NOMO-1 (cell line): Measurements from ENCODE around the gene FLOT2.
"Not testable (repeated sequence)": the region's sequence is repeated elsewhere in the genome, so short reads cannot be mapped to it uniquely, and the experiment has no call there.

Source experiments
- DNase-seq, 2 experiments: peaks; one replicate each; lab custom pipeline; 2025; ENCODE audit not compliant: unreplicated experiment in 2 of 2; lab: John Stamatoyannopoulos, UW

Gene FLOT2

DNA sequence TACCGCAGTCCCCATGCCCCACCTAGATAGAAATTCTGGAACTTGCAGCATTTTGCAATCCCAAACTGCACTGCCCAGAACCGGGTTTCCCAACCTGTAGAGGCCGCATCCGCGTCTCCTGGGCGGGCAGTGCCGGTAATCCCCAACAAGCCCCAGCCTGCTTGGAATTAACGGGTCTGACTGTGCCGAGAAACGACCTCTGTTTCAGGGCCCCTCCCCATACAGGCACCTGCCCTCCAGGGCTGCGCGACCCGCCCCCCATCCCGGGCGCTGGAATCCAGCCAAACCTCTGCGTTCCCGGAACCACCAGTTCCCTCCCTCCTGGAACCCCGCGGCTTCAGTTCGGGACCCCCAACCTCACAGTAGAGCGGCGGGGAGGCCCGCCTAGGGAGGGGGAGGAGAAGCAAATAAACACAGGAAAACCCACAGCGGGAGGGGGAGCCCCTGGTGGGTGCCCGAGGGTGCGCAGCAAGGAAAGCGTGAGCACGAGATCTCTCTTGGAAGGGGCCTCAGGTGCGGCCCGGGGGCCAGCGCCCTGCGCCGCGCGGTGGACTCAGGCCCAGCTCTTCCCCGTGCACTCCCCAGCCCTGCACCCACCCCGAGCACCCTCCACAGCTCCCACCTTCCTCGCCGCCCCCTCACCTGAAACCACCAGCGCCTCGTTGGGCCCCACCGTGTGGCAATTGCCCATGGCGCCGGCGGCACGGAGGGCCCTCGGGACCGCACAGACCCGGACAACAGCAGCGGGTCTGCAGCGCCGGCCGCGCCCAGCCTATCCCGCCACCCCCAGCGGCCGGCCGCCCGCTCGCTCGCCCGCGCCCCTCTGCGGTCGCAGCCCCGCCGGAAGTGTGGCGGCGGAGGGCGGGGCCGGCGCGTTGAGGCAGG, at the start of gene FLOT2:
Gene FLOT2 (minus strand): TSS at position 850 of the 885 bp plus-strand sequence. CDS start 159 bp downstream, at position 691.
- DNase-seq: peak; percentile 41 to 62

GRCh38 chr17:28946239-28946638, 48.7 kb upstream of the FLOT2 start:
- DNase-seq: no peak

GRCh38 chr17:28944862-28945741, 47.6 kb upstream of the FLOT2 start:
- DNase-seq: no peak

DNA sequence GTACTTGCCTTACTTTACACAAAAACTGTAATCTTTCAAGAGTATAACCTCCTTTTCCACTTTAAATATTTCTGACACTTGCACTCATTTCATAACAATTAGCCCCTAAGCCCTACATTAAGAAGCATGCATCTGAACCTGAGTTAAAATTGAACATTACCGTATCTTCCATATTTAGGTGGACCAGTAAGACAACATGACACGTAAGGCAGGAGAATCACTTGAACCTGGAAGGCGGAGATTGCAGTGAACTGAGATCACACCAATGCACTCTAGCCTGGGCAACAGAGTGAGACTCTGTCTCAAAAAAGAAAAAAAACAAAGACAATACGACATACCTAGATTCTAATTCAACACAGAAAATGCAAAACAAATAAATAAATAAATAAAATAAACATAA, 46.8 kb upstream of the FLOT2 start:
- no peak for DNase-seq

DNA sequence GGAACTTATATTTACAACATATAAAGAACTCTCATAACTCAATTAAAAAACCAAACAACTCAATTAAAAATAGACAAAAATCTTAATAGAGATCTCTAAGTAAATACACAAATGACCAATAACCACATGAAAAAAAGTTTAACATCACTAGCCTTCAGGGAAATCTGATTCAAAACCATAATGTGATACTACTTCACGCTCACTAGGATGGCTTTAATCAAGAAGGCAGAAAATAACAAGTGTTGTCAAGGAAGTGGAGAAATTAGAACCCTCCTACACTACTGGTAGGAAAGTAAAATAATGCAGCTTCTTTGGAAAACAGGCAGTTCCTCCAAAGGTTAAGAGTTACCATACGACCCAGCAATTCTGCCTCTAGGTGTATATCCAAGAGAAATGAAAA, 45.4 kb upstream of the FLOT2 start:
- DNase-seq: no peak

GRCh38 chr17:28941251-28941650, 43.7 kb upstream of the FLOT2 start:
- DNase-seq: no peak

DNA sequence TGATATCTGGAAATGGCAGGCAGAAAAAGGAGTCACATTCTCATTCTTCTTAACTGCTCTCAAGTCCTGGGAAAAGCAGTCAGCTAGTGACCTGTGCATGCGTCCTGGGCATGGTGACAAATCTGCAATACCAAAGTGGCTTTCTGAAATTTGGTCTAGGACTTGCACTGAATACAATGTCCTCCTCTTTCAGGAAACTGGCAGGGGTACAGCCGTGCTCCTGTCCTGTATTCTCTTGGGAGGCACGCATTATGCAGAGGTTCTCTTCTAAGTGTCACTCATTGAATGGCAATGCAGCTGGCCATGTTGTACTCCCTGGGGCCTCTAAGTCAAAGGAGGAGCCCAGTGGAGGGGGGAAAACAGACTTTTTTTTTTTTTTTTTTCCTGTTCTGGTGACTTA, 43.1 kb upstream of the FLOT2 start:
- DNase-seq: no peak

GRCh38 chr17:28940142-28940541, 42.6 kb upstream of the FLOT2 start:
- DNase-seq: no peak

- DNase-seq: no peak
Observed at GRCh38 chr17:28938552-28938951, 41.0 kb upstream of the FLOT2 start.

DNA sequence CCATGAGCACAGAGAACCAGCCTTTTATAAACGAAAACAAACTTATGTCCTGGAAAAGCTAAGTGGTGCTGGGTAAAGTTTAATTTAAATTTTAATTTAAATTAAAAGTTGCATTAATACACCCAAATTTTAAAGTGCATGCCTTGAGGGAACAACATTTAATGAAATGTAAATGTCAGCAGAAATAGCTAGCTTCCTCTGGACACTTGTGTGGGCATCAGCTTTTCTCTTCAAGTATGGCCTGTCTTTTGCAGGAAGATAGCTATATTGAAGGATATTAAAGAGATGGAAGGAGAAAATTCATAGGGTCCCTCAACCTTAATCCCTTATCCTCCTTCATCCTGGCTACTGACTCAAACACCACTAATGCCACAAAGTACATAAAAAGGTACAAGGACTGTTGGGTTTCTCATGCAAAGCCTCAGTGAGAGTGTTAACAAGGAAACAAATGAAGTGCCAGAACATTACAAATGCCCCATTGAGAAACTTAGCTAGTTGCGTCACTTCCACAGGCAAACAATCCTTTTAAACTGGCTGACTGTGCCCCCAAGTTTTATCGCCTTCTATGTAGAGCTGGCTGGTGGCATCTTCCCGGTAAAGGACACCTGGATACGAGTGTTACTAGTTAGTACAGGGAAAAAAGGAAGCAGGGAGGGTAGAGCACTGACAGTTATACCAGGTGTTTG, 39.7 kb upstream of the FLOT2 start:
- peak; percentile 18 to 78 for DNase-seq

DNA sequence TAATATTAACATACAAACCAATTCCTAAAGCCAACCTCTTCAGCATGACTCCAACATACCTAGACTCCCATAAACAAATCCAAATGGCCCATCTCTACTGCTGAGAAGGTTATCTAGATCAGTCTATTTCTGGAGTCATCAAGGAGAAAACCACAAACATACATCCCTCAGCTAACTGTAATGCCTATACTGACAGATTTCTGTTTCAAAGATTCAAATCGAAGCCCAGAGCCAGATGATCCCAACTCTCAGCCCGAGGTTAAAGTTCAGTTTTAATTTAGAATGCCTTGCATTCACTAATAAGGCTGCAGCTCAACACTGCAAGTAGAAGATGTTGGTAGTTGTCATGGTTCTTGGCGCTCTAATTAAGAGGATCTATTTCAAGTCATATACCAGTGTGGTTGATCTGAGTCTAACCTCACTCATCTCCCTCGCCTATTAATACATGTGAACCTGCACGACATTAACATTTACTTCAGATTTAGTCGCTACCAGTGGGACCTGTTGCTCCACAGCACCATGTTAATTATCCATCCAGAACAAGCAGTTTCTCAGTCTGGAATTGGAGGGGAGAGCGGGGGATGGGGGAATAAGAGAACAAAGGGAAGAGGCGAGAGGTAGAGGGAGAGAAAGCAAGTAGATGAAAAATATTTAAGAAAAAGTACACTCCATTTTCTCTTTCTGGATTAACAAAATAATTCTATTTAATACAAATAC, 38.4 kb upstream of the FLOT2 start:
- DNase-seq: no peak

DNA sequence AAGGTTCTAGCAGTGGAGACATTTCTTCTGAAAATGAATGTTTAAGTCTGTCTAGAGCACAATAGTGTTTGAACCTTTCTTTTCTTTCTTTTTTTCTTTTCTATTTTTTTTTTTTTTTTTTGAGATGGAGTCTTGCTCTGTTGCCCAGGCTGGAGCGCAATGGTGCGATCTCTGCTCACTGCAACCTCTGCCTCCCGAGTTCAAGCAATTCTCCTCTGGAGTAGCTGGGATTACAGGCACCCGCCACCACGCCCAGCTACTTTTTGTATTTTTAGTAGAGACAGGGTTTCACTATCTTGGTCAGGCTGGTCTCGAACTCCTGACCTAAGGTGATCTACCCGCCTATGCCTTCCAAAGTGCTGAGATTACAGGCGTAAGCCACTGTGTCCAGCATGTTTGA, 37.0 kb upstream of the FLOT2 start:
- DNase-seq: not testable (repeated sequence)

DNA sequence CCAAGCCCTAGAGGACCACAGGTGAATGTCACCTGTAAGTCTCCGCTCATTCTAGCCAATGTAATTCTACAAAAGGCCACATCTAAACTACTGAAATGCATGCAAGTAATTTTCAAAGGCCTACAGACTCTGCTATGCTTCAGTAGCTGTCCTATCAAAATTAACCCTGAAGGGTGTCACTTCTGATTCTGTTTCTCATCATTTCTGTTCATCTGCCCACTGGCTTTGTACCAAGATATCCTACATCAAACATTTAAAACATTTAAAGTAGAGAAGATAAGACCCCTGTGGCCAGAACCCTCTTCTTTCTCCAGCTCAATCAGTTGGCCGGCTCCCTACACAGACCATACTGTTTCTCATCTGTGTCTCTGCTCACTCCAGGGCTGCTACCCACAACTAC, 32.3 kb upstream of the FLOT2 start:
- DNase-seq: no peak

DNA sequence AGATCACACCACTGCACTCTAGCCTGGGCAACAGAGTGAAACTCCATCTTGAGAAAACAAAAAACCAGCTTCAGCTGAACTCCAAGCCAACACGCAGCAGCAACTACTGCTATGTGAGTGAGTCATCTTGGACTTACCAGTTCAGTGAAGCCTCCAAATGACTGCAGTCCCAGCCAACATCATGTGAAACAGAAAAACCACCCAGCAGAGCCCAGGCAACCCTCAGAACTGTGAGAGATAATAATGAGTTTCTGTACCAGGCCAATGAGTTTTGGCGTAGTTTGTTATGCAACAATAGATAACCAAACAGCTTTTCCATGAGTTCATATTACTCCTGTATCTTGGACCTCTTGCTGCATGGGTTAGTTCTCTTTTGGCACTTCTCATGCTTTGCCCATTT, 30.5 kb upstream of the FLOT2 start:
- peak in 1 of 2 experiments; percentile 8 for DNase-seq

- DNase-seq: no peak
Observed at GRCh38 chr17:28926786-28927185, 29.3 kb upstream of the FLOT2 start.

- DNase-seq: no peak
Observed at GRCh38 chr17:28926366-28926765, 28.8 kb upstream of the FLOT2 start.

- peak; percentile 84 to 95 for DNase-seq
Observed at GRCh38 chr17:28925912-28926365, 28.4 kb upstream of the FLOT2 start.

- DNase-seq: no peak
Observed at GRCh38 chr17:28920201-28920600, 22.7 kb upstream of the FLOT2 start.

- DNase-seq: no peak
Observed at GRCh38 chr17:28918295-28918694, 20.8 kb upstream of the FLOT2 start.

- no peak for DNase-seq
Observed at GRCh38 chr17:28917465-28917864, 19.9 kb upstream of the FLOT2 start.
